IPS DF 6.9 (cell line): ENCODE measurements around the gene DNASE2B.

Experiments used
- DNase-seq: peaks from one replicate; pipeline ENCODE4 v3.0.0-alpha.2; 2013; ENCODE audit warnings: low read depth, low spot score
- H3K27ac ChIP-seq: one replicate; pipeline ENCODE4 v1.5.1; 2013; ENCODE audit warnings: low read length, control low read depth
- H3K27me3 ChIP-seq: 2 replicates; pipeline ENCODE4 v1.6.1; 2013; ENCODE audit warnings: mild to moderate bottlenecking, low read length; ENCODE audit not compliant: control insufficient read depth, insufficient read depth
- H3K36me3 ChIP-seq: 2 replicates; pipeline ENCODE4 v1.6.1; 2013; ENCODE audit warnings: low read length; ENCODE audit not compliant: control insufficient read depth, insufficient read depth
- H3K4me1 ChIP-seq: 2 replicates; pipeline ENCODE4 v1.6.1; 2013; ENCODE audit warnings: low read length; ENCODE audit not compliant: control insufficient read depth, insufficient read depth
- H3K4me3 ChIP-seq: 2 replicates; pipeline ENCODE4 v1.5.1; 2013; ENCODE audit warnings: mild to moderate bottlenecking, low read length
- H3K9me3 ChIP-seq: 2 replicates; pipeline ENCODE4 v1.6.1; 2013; ENCODE audit warnings: low read length, inconsistent platforms; ENCODE audit not compliant: control insufficient read depth, insufficient read depth
- WGBS: extraction: QIAGEN DNeasy Blood & Tissue Kit; methylation state at CpG from one replicate; pipeline ENCODE4 v1.1.7; 2013; ENCODE audit warnings: mixed read lengths, missing lambda C conversion rate; ENCODE audit not compliant: insufficient read length, insufficient coverage; 5-methylcytosine and 5-hydroxymethylcytosine counted together

Gene DNASE2B

GRCh38 chr1:84361796-84362195, 36.5 kb upstream of the DNASE2B start:
- no peak for DNase-seq
- no peaks in the 10 kb centered on the region for H3K27me3 ChIP-seq
- WGBS, result no CpG with 5 or more reads among the region's 3 CpGs
- H3K27ac ChIP-seq, result no peak overlapping the region
- H3K9me3 ChIP-seq, result no peaks in the 10 kb centered on the region
- no peaks in the 10 kb centered on the region for H3K4me1 ChIP-seq
- no peak overlapping the region for H3K4me3 ChIP-seq
- H3K36me3 ChIP-seq, result no peaks in the 10 kb centered on the region

- Histone ChIP-seq H3K36me3 (no peaks in the 10 kb centered on the region), H3K27me3 (no peaks in the 10 kb centered on the region), H3K9me3 (no peaks in the 10 kb centered on the region), H3K4me3 (no peak overlapping the region), H3K4me1 (no peaks in the 10 kb centered on the region), H3K27ac (no peak overlapping the region)
- WGBS, result no CpG with 5 or more reads among the region's 5 CpGs
- no peak for DNase-seq
Observed at GRCh38 chr1:84363019-84363418, 35.3 kb upstream of the DNASE2B start.

GRCh38 chr1:84363622-84364021, 34.7 kb upstream of the DNASE2B start:
- H3K9me3 ChIP-seq, result no peaks in the 10 kb centered on the region
- DNase-seq, result no peak
- H3K4me1 ChIP-seq, result no peaks in the 10 kb centered on the region
- no peak overlapping the region for H3K27ac ChIP-seq
- no CpG with 5 or more reads among the region's 5 CpGs for WGBS
- H3K36me3 ChIP-seq, result no peaks in the 10 kb centered on the region
- no peak overlapping the region for H3K4me3 ChIP-seq
- H3K27me3 ChIP-seq, result no peaks in the 10 kb centered on the region

GRCh38 chr1:84365225-84366221, 32.8 kb upstream of the DNASE2B start:
- Histone ChIP-seq H3K4me3 (no peak overlapping the region), H3K27ac (no peak overlapping the region), H3K9me3 (no peaks in the 10 kb centered on the region), H3K36me3 (no peaks in the 10 kb centered on the region), H3K27me3 (no peaks in the 10 kb centered on the region), H3K4me1 (no peaks in the 10 kb centered on the region)
- DNase-seq, result no peak
- no CpG with 5 or more reads among the region's 3 CpGs for WGBS

GRCh38 chr1:84366786-84367185, 31.5 kb upstream of the DNASE2B start:
- DNase-seq, result no peak

GRCh38 chr1:84367219-84367618, 31.1 kb upstream of the DNASE2B start:
- WGBS, result no CpG with 5 or more reads among the region's 1 CpG
- Histone ChIP-seq H3K9me3 (no peaks in the 10 kb centered on the region), H3K27me3 (no peaks in the 10 kb centered on the region), H3K36me3 (no peaks in the 10 kb centered on the region), H3K4me1 (no peaks in the 10 kb centered on the region), H3K4me3 (no peak overlapping the region), H3K27ac (no peak overlapping the region)
- no peak for DNase-seq

More at GRCh38 chr1:84366786-84367185, 31.5 kb upstream of the DNASE2B start:
- Histone ChIP-seq H3K9me3 (no peaks in the 10 kb centered on the region), H3K36me3 (no peaks in the 10 kb centered on the region), H3K4me3 (no peak overlapping the region), H3K27ac (no peak overlapping the region), H3K4me1 (no peaks in the 10 kb centered on the region), H3K27me3 (no peaks in the 10 kb centered on the region)
- no CpG with 5 or more reads among the region's 2 CpGs for WGBS

GRCh38 chr1:84368441-84368840, 29.8 kb upstream of the DNASE2B start:
- Histone ChIP-seq H3K27ac (no peak overlapping the region), H3K36me3 (no peaks in the 10 kb centered on the region), H3K4me1 (no peaks in the 10 kb centered on the region), H3K9me3 (no peaks in the 10 kb centered on the region), H3K27me3 (no peaks in the 10 kb centered on the region), H3K4me3 (no peak overlapping the region)
- no peak for DNase-seq
- no CpG with 5 or more reads among the region's 5 CpGs for WGBS

- Histone ChIP-seq H3K4me3 (no peak overlapping the region), H3K27ac (no peak overlapping the region), H3K9me3 (no peaks in the 10 kb centered on the region), H3K36me3 (no peaks in the 10 kb centered on the region), H3K4me1 (no peaks in the 10 kb centered on the region), H3K27me3 (no peaks in the 10 kb centered on the region)
- no CpG with 5 or more reads among the region's 1 CpG for WGBS
- DNase-seq, result no peak
Observed at GRCh38 chr1:84370266-84370665, 28.0 kb upstream of the DNASE2B start.

- no peak for DNase-seq
- Histone ChIP-seq H3K27ac (no peak overlapping the region), H3K27me3 (no peaks in the 10 kb centered on the region), H3K4me3 (no peak overlapping the region), H3K36me3 (no peaks in the 10 kb centered on the region), H3K4me1 (no peaks in the 10 kb centered on the region), H3K9me3 (no peaks in the 10 kb centered on the region)
- WGBS, result no CpG with 5 or more reads among the region's 4 CpGs
Observed at GRCh38 chr1:84370831-84371394, 27.4 kb upstream of the DNASE2B start.

- Histone ChIP-seq H3K36me3 (no peaks in the 10 kb centered on the region), H3K27ac (no peak overlapping the region), H3K27me3 (no peaks in the 10 kb centered on the region), H3K4me3 (no peak overlapping the region), H3K4me1 (no peaks in the 10 kb centered on the region), H3K9me3 (no peaks in the 10 kb centered on the region)
- no peak for DNase-seq
- no CpG with 5 or more reads among the region's 2 CpGs for WGBS
Observed at GRCh38 chr1:84373436-84374141, 24.7 kb upstream of the DNASE2B start.
